ENCODE data around the gene PPP2R2B.

Gene PPP2R2B

GRCh38 chr5:146695646-146696045 is 182.9 kb downstream of the PPP2R2B start:
- DNase-seq: no peak

GRCh38 chr5:146690880-146691355 is 187.6 kb downstream of the PPP2R2B start:
- DNase-seq: no peak

DNA sequence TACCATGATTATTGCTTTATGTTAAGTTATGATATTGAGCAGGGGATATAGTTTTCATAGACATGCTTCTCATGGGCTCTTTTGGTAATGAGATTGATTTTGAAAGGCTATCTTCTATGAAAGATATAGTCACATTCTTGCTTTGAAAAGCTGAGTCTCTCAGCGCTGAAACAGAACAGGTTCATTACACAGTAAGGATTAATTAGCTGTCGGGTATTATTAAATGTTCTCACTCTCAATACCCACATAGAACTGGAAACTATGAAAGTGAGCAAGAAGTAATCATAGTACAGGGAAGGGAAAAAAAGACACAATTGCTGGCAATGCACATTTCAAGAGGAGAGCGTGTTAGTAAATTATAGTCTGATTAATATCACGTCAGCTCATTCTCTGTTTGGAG is 190.9 kb downstream of the PPP2R2B start:
- DNase-seq: no peak

DNA sequence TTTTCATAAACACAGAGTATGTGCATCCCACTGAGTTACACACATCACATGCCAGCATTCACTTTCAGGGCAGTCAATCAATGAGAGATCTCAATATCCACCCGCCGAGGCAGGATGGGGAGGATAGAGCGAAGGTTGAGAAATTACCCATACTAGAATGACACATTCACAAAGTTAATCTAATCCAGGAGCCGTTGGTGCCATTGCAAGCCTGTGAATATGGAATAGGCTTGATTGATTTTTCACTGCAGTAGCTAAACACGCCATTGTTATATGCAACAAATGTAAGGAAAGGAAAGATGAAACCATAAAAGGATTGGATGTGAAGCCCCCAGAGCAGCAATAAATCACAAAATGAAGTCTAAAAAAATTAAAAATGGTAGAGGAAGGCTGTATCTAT is 194.7 kb downstream of the PPP2R2B start:
- DNase-seq: no peak

- DNase-seq: no peak
Observed at GRCh38 chr5:146682899-146683532, 195.5 kb downstream of the PPP2R2B start.

GRCh38 chr5:146681585-146682105 is 196.9 kb downstream of the PPP2R2B start:
- DNase-seq: no peak

- no peak for DNase-seq
Observed at GRCh38 chr5:146680846-146681584, 197.5 kb downstream of the PPP2R2B start.

DNA sequence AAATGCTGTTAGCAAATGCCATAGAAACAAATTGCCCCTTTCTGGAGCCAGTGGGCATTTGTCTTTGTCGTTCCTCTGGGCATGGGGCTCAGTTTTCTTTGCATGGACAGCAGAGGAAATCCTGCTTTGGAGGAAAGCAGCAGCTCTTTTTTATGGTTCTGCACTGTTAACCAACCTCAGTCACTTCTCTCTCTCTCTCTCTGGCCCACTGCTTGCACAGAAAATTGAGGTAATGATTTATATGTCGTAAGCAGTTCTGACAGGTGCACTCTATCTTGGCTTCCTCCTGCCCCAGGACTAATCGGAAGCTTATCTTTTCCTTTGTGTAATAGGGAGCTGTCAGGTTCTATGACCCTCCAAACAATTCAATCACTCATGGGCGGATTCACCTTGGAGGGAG is 202.9 kb downstream of the PPP2R2B start:
- DNase-seq: no peak

DNA sequence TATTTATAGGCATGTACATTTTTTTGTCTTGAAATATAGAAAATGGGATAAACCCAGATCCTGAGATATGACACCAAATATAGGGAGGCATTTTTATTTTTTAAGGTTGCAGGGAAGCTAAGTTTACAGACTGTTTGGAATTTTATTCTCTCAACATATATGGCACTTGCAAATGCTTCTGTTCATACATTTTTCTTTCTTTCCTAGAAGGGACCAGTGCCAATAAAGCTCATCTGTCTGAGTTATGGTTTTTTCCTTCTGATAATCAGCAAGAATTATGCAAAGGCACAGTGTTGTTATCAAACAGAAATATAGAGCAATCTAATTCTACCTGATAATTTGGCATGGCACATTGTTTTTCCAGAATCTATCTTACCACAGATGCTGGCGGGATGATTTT is 205.7 kb downstream of the PPP2R2B start:
- DNase-seq: no peak

GRCh38 chr5:146671561-146672295 is 206.8 kb downstream of the PPP2R2B start:
- no peak for DNase-seq

GRCh38 chr5:146669656-146670055 is 208.9 kb downstream of the PPP2R2B start:
- no peak for DNase-seq

GRCh38 chr5:146667633-146668272 is 210.8 kb downstream of the PPP2R2B start:
- no peak for DNase-seq

- no peak for DNase-seq
Observed at GRCh38 chr5:146662229-146662628, 216.3 kb downstream of the PPP2R2B start.

- DNase-seq: no peak
Observed at GRCh38 chr5:146660376-146660960, 218.1 kb downstream of the PPP2R2B start.

GRCh38 chr5:146659961-146660360 is 218.6 kb downstream of the PPP2R2B start:
- DNase-seq: no peak

GRCh38 chr5:146656703-146657102 is 221.9 kb downstream of the PPP2R2B start:
- DNase-seq: no peak

GRCh38 chr5:146653560-146653959 is 225.0 kb downstream of the PPP2R2B start:
- DNase-seq: no peak

GRCh38 chr5:146652547-146652946 is 226.0 kb downstream of the PPP2R2B start:
- no peak for DNase-seq

DNA sequence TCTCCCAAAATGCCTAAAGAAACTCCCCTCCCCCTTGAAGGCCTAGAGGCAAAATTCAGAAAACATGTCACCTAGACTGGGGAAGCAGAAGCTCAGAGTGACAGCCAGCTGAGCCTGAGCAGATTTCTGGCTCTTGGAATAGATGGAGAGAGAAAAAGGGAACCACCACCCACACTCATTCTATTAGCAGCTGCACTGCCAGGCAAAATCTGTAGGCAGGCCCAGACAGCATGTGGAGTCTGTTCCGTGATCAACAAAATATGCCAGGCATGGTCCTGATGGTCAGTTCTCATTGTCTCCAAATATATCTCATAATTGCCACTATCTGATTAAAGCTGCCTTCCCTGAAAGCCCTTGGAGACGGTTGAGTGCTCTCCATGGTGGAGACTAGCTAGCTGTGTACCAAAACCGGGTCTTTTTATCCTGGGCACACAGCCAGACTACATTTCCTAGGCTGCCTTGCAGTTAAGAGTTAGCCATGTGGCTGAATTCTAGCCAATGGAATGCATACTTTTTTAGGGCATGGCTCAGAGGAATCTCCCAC is 230.8 kb downstream of the PPP2R2B start:
- DNase-seq: no peak

DNA sequence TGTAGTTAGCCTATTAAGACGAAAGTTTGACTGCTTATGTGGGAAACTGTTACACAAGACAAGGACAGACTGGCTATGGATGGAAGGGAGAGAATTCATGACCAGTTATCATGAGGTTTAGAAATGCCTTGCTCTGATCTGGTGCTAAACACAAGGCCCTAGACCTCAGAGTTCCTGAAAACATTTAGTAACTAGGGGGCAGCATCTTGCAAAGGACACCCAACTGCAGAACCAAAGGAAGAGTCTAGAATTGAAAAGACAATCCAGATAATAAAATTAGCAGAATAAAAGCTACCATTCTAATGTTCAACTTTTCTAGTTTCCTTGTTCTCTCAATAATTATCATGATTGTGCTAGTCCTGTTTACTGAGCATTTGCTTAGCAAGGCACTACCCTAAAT is 232.1 kb downstream of the PPP2R2B start:
- no peak for DNase-seq

- DNase-seq: no peak
Observed at GRCh38 chr5:146645342-146645741, 233.2 kb downstream of the PPP2R2B start.

- DNase-seq: no peak
Observed at GRCh38 chr5:146644831-146645230, 233.7 kb downstream of the PPP2R2B start.
